Fibroblast of skin of back (primary cell): ENCODE measurements around the gene TSEN54. TPM values are rescaled to one million over a fixed set of nuclear protein-coding genes. Genes with fewer than 3 reads are reported as not detected.
"Not testable (repeated sequence)": the region's sequence is repeated elsewhere in the genome, so short reads cannot be mapped to it uniquely, and the experiment has no call there.

Source experiments
- DNase-seq: peaks from one replicate; pipeline ENCODE4 v3.0.0-alpha.2; 2013
- polyA plus RNA-seq, 2 experiments: library from polyadenylated mRNA; unstranded; fragments of 120-200 nt; gene quantifications; one replicate each; pipeline ENCODE4 v1.2.1, GENCODE V29; 2013; ENCODE audit not compliant: insufficient read length in 2 of 2

TSEN54 gene
- polyA plus RNA-seq (2013, experiment 1 of 2; ENCODE audit: insufficient read length) = 12.4 TPM
- 13.9 TPM for polyA plus RNA-seq (2013, experiment 2 of 2; ENCODE audit: insufficient read length)

DNA sequence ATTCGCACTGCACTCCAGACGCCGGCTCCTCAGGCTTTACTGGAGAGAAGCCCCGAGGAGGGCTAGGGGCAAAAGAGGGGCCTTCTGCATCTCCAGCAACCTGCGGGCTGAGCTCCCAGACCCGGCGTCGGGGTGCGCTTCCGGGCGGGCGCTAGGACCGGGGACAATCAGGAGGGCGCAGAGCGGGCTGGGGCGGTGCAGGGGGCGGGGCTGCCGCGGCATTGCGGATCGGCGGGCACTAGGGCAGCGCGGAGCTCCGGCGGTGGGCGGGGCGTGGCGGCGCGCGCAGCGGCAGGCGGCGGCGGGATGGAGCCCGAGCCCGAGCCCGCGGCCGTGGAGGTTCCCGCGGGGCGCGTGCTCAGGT is at the start of gene TSEN54:
Gene TSEN54 (plus strand): TSS at position 274 of the 364 bp plus-strand sequence. CDS start 33 bp downstream, at position 307.
- DNase-seq = peak; percentile 89

DNA sequence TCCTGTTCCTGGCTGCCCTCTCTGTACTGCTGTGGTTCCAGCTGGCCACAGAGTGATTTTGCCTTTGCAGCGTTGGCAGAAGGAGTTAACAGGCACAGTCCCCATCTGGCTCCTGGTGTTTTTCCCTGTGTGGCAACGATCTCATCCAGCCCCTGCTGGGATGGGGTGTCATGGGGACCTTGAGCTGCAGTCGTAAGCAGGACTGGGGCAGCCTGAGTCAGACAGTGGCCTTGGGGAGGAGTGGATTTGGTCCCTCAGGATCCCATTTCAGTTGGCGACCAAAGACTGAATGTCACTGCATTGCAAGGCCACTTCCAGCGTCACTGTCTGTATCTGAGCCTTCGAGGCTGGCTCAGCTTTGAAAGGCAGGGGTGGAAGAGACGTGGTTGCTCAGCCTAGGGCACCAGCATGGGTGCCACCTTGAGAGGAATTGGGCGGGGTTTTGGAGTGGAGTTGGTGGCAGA is 48.0 kb upstream of the TSEN54 start:
- no peak for DNase-seq

DNA sequence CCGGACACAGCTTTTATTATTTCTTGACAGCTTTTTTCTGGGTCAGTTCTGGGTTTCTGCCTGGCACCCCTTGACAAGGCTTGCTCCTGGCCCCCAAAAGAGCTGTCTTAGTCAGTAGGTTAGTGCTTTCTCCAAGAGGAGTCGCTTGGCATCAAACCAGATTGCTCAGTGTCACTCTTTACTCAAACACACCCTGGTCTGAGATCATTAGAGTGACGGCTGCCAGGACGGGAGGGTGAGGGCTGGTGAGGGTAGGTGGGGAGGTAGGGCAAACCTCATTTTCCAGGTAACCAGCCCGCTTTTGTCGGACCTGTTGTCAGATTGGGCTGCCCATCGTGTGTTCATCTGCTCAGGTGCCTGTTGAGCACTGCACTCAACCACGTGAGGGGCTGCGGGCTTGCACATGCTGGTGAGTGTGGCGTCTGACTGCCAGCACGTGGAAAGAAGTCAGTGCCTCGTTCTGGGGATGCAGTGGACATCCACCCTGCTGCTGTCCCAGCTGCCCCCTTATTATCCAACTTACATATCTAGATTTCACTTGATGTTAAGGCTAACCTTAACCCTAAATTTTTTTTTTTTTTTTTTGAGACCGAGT is 47.5 kb upstream of the TSEN54 start:
- no peak for DNase-seq

DNA sequence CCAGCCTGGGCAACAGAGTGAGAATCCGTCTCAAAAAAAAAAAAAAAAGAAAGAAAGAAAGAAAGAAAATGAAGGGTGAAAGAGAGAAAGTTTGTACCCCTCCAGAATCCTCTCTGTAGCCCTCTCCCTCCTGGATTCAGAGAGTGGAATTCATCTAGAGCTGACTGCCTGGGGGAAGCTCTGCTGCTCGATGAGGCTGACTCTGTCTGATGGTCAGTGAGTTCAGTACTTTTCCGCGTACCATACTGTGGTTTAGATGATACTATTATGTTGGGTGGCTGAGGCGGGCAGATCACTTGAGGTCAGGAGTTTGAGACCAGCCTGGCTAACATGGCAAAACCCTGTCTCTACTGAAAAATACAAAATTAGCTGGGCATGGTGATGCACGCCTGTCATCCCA is 45.1 kb upstream of the TSEN54 start:
- no peak for DNase-seq

DNA sequence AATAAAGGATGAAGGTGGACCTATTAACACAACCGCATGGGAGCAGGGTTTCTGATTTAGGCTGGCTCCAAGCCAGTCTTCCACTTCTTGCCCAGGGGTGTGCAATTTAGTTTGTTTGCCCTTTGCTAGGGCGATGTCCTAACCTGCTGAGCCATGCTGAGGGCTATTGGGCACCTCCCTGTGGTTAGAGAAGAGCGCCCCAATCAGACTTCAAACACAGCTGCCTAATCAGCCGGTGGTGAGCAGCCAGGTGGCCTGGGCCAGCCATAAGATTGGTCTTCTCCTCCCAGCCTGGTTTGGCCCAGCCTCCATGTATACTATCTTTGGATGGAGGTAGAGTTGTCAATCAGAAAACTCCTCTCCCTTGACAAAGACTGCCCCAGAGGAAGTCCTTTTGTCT is 44.2 kb upstream of the TSEN54 start:
- no peak for DNase-seq

DNA sequence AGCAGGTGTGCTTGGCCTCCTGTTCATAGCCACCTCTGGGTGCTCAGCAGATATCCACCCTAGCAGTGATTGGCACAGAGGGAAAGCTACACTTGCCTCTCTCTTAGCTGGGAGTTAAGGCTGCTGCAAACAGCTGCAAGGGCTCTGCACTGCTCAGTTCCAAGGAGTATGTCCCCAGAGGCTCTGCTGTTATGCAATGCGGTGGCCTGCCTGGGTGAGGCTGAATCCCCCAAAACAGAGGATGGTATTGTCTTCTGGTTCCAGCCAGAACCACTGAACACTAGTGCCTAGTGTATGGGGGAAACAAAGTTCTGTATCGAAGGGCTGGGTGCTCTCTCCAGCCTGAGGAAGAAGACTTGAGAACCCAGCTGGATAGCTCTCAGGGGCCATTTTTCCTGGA is 43.1 kb upstream of the TSEN54 start:
- no peak for DNase-seq

DNA sequence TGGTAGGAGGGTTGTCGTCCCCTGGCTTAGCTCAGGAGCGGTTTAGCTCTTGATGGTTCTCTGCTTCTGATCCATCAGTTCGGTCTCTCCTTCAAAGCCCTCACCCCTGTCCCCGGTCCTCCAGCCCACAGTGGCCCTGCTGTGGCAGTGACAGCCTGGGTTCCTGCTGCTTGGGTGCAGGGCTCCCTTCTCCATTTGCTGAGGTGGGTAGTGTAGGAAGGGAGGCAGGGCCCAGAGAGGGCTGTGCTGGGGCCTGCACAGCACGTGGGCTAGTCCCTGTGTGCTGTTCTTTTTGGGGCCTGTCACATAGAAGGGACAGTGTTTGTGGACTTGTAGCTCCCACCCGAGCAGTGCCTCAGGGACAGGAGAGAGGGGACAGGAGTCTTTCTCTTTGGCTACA is 41.6 kb upstream of the TSEN54 start:
- no peak for DNase-seq

DNA sequence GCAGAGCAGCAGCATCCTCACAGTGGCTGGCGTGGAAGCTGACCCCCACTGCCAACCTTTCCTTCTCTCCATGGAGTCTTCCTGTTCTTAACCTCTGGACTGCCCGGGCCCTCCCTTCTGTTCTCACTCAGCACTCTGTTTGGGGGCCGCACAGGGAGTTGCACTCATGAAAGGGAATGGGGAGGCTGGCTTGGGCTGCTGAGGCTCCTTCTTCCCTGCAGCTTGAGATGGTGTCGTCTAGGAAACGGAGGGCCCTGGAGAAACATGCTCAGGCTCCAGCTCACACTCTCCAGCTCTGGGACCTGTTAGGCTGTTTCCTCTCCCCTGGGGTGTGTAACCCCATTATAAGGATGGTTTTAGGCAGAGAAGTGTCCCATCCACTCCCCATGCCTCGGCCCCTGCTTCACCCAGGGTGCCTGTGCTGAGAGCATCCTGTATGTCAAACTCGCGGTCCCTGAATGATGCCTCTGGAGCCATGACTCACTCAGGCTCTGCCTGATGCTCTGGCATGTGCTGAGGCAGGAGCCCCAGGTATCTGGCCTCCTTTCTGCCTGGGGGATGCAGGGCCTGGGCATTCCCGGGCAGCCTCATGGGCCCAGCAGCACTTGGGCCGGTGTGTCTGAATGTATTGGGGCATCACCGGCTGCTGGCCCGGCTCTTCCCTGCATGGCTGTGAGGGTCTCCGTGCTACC is 41.0 kb upstream of the TSEN54 start:
- peak; percentile 47 for DNase-seq

DNA sequence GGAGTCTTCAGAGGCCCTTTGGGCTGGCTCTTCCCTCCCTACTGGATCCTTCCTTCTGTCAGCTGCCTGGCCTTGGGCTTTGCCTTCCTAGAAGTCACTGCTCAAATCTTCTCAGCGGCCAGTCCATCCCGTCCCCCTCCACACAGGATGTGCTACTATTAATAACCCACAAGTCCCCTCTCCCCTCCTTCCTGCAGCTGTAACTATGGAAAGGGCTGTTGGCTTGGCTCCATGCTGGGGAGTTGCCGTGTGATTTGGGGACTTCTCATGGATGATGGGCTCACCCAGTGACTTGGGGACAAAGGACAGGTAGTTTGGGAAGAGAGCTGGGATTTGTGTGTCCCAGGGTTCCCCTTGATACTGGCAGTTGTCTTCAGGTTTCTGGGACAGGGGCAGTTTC is 40.5 kb upstream of the TSEN54 start:
- DNase-seq = peak; percentile 53

DNA sequence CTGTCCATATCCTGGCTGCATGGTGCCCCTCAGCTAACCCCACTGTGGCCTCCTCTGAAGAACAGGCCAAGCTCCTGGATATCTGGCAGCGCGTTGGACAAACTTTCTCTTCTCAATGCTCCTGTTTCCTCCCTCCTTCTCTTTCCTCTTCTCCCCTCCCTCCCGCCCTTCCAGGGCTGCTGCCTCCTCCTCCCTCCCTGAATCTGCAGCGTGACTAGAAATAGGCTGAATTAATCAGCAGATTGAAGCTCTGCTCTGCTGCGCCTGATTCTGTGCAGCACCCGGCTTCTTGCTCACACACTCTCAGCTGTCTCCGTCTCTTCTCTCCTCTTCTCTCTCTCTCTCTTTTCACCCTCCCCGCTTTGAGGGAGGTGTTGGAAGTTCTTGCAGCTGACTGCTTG is 40.1 kb upstream of the TSEN54 start:
- peak; percentile 50 for DNase-seq

DNA sequence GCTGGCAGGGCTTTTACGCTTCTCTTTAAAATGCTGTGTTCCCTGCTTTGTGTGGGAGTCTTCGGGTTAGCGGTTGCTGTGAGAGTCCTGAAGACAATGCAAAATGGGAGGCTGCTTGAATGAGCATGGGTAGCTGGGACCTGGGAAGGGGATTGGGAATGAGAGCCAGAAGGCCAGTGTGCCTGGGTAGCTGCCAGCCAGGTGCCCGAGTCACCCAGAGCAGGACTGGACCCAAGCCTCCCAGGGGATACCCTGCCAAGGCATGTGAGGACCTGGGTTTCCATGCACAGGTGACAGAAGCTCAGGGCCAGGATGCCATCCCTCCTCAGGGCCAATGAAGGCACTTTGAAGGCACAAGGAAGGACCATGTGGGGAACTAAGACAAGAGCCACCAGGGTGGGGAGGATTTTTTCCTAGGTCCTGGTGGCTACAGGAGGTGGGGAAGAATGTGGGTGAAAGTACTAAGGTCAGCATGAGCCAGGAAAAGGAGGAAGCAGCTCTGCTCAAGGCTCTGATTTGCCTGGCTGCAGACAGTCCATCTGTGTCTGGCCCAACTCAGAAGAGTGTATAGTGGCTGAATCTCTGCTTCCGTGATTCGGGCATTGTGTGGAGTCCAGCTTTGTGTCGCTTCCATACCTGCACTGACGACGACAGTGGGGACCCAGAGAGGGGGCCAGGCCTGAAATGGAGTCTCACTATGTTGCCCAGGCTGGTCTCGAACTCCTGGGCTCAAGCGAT is 39.4 kb upstream of the TSEN54 start:
- DNase-seq = no peak

DNA sequence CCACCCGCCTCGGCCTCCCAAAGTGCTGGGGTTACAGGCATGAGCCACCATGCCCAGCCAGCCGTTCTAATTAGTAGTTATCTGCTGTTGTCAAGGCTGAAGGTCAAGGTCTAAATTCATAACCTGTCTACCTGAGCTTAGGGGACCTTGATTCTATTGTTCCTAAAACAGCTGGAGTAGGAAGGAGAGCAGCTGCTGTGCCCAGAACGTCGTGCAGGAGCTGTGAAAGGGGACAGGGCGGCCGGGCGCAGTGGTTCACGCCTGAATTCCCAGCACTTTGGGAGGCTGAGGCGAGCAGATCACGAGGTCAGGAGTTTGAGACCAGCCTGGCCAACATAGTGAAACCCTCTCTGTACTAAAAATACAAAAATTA is 38.9 kb upstream of the TSEN54 start:
- DNase-seq = not testable (repeated sequence)

DNA sequence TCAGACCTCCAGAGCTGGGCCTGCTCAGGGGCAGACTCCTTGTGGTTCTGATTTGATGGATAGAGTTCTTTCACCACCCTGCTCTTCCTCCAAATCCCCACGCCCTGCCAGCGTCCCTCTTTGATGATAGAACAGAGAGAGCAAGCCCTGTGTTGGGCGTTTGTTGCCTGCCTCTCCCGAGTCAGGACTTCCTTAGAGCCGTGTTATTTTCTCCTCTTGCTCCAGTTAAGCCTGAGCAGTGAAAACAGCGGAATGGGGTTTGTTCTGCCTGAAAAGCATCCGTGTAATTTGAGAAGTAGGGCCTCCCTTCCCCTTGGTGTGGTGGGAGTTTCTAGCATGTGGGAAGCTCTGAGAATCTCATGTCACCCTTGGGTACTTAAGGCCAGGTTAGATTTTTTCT is 37.8 kb upstream of the TSEN54 start:
- DNase-seq = no peak

DNA sequence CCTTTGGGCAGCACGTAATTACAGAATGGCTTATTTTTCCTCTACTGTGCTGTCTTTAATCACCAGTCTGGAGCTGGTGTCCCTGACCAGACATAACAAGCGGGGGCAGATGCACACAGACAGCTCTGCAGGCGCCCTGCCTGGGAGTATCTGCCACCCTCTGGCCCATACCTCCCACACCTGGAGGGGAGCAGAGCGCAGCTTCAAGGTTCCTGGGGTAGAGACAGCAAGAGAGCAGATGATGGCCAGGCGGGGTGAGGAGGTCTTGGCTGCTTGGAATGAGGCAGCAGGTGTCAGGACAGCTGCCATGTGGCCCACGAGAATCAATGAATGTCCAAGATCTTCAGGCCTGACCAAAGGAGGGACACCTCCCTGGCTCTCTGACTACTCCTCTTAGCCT is 36.0 kb upstream of the TSEN54 start:
- DNase-seq = no peak

DNA sequence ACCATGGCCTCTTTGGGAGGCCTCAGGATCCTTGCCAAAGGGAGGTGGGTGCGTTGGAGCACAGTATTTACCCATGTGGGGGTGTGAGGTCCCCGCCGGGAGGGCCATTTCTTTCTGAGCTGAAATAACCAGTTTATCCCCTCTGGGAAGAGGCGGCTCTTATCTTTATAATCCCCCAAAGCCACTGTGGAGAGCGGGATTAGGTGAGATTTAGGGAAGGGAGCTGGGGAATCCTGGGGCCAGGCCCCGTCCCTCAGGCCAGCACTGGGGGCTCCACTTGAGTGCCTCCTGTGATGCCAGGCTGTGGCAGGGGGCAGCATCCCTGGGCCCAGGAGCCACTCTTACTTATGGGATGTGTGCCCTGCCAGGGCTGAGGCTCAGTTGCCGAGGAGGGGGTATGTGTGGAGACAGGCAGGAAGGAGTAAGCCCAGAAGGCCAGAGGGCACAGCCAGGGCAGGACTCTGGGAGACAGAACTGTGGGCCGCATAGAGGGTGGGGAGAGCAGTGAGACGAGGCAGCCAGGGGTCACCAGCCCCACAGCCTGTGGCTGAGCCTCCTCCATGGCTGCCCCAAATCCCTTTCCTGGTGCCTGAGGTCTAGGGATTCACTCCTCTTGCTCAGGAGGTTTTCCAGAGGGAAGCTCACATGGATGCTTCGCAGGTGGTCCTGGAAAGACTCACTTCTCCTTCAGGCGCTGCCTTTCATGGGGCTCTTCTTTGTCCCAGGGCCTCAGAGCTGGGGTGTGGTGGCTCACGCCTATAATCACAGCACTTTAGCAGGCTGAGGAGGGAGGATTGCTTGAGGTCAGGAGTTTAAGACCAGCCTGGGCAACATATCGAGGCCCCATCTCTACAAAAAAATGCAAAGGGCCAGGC is 34.9 kb upstream of the TSEN54 start:
- no peak for DNase-seq

DNA sequence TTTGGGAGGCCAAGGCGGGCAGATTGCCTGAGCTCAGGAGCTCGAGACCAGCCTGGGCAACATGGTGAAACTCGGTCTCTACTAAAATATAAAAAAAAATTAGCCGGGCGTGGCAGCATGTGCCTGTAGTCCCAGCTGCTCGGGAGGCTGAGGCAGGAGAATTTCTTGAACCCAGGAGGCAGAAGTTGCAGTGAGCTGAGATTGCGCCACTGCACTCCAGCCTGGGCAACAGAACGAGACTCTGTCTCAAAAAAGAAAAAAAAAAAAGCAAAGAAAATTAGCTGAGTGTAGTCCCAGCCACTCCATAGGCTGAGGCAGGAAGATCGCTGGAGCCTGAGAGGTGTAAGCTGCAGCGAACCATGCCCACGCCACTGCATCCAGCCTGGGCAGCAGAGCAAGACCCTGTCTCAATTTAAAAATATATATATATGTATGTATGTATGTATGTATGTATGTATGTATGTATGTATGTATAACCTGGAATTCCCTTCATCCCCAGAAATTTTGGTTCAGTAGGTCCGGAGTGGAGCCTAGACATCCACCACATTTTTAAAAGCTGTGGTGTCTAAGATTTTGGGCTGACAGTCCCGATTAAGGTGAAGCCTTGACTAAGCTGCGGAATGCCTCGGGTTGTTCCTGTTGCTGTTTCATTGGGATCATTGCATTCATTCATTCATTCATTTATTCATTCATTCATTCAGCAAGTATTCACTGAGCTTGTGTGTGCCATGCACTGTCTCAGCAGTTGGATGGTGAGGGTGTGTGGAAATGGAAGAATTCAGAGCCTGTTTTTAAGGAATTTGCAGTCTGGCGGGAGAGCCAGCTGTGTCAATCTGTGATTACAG is 34.0 kb upstream of the TSEN54 start:
- no peak for DNase-seq

DNA sequence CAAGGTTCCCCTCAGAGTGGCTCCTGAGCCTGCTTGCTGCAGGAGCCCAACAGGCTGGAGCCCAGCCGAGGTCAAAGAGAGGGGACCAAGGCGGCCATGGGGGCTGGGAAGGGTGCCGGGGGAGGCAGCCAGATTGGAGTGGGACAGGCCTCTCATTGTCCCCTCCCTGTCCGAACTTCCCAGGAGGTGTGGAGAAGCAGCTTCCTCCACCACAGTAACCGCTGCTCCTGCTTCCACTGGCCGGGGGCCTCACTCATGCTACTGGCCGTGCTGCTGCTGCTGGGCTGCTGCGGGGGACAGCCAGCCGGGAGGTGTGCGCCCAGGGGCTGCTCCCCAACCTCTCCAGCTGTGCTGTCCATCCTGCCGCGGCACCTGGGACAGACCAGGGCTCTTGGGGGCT is 30.6 kb upstream of the TSEN54 start:
- DNase-seq = no peak

DNA sequence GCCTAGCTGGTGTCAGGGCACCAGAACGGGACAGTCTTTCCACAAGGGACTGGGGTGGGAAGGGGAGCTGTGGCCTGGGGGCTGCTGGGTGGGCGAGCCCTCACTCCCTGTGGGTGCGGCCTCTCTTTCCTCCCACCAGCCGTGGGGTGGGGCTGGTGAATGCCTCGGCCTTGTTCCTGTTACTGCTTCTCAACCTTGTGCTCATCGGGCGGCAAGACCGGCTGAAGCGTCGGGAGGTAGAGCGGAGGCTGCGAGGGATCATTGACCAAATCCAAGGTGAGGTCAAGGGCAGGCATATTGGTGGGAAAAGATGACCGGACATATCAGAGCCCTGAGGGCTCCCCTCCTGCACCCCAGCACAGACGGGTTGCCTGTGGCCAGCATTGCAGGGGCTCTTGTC is 30.2 kb upstream of the TSEN54 start:
- DNase-seq = no peak

DNA sequence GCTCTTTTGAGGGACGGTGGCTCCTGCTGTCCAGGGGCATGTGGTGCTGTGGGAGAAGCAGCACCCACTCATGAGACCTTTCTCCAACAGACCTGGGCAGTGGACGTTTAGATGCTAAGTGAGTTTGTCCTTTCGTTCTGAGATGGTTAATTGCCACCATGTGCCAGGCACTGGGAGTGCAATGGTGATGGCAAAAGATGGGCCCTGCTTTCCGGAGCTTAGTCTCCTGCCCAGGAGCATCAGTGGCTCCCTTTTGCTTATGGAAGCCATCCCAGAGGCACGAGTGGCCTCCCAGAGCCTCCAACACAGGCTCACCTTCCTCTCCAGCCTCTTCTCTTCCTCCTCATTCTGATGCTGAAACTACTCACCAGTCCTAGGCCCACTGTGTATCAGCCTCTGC is 29.4 kb upstream of the TSEN54 start:
- no peak for DNase-seq

DNA sequence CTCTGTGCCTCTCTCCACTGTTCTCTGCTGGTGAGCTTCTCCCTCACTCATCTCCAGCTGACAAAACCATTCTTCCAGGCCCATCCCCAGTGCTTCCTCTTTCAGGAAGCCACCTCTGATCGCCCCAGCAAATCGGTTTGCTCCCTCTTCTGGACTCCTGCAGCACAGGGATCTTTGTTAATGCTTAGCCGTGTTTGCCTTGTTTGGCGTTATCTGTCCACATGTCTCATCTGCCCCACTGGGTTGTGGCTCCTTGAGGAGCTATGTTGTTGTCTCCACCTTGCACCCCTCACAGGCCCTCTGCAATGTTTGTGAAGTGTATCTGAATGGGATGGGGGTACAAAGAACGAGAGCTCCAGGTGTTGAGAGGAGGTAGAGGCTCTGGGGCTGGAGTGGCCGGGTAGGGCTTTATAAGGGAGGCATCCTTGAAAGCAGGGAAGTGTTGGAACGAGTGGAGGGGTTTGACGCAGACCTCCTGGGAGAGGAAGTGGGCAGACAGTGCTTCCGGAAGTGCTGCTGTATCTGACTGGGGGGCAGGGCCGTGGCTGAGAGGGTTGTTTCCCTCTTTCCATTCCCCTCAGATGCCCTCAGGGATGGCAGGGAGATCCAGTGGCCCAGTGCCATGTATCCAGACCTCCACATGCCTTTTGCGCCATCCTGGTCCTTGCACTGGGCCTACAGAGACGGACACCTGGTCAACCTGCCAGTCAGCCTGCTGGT is 28.8 kb upstream of the TSEN54 start:
- DNase-seq = peak; percentile 18
